Lung (tissue), 12 donors: ENCODE measurements around the gene CACNA1H. TPM values are rescaled to one million over a fixed set of nuclear protein-coding genes. Genes with fewer than 3 reads are reported as not detected.

Experiments
- ATAC-seq: fragments of 200-7000 bp; cut with Tn5 transposase; one replicate; pipeline ENCODE4 v1.9.1; 2020; ENCODE audit warnings: moderate number of reproducible peaks; ENCODE audit not compliant: insufficient read depth, low FRiP score
- DNase-seq, 3 donors: peaks; one replicate each; pipeline ENCODE4 v3.0.0-alpha.2; 2013 to 2017
- H3K27ac ChIP-seq, 2 donors: one replicate each; pipeline ENCODE4 v1.5.1; 2013; ENCODE audit warnings: mild to moderate bottlenecking in 2 of 2, moderate library complexity in 2 of 2, control low read depth in 1 of 2, inconsistent platforms in 1 of 2, low read depth in 1 of 2, low read length in 1 of 2
- H3K27me3 ChIP-seq, 3 donors: one replicate each; pipeline ENCODE4 v1.5.1; 2013; ENCODE audit warnings: low read length in 2 of 3; ENCODE audit not compliant: control insufficient read depth in 3 of 3, insufficient read depth in 3 of 3
- H3K36me3 ChIP-seq, 4 donors: one replicate each; pipeline ENCODE4 v1.5.1; 2013; ENCODE audit warnings: low read length in 4 of 4, mild to moderate bottlenecking in 1 of 4, moderate library complexity in 1 of 4; ENCODE audit not compliant: control insufficient read depth in 4 of 4, insufficient read depth in 4 of 4
- H3K4me1 ChIP-seq, 5 donors: one replicate each; pipeline ENCODE4 v1.5.1; 2013; ENCODE audit warnings: low read length in 5 of 5, mild to moderate bottlenecking in 2 of 5, moderate library complexity in 1 of 5; ENCODE audit not compliant: control insufficient read depth in 5 of 5, insufficient read depth in 5 of 5
- H3K4me3 ChIP-seq: one replicate; pipeline ENCODE4 v1.5.1; 2013; ENCODE audit warnings: mild to moderate bottlenecking, control low read depth, moderate library complexity
- H3K9ac ChIP-seq, 2 donors: one replicate each; pipeline ENCODE4 v1.5.1; 2013; ENCODE audit warnings: low read length in 2 of 2, control low read depth in 1 of 2; ENCODE audit not compliant: insufficient read depth in 1 of 2
- H3K9me3 ChIP-seq, 4 donors: one replicate each; pipeline ENCODE4 v1.5.1; 2013; ENCODE audit warnings: low read length in 3 of 4, mild to moderate bottlenecking in 1 of 4, moderate library complexity in 1 of 4; ENCODE audit not compliant: control insufficient read depth in 4 of 4, insufficient read depth in 3 of 4
- CTCF ChIP-seq: IDR thresholded peaks from 2 replicates; pipeline ENCODE4 v1.5.1; 2012; ENCODE audit warnings: mild to moderate bottlenecking; ENCODE audit errors: control extremely low read depth, extremely low read depth
- WGBS, 2 donors: extraction: QIAGEN DNeasy Blood & Tissue Kit; methylation state at CpG; one replicate each; pipeline ENCODE4 v1.1.7; 2013; 5-methylcytosine and 5-hydroxymethylcytosine counted together
- polyA plus RNA-seq, 2 donors: library from polyadenylated mRNA; stranded (reverse); fragments of 200-250 nt; gene quantifications; one replicate each; pipeline ENCODE4 v1.2.1, GENCODE V29; 2013
- total RNA-seq, 2 donors: library from RNA; depleted of rRNA in 1 of 2; stranded (reverse); fragments of >200 nt in 1 of 2; gene quantifications; one replicate each; pipeline ENCODE4 v1.2.1, GENCODE V29; 2014 to 2021
- donor health status: control.
- donor health status: control.
- donor health status: Bipolar disorder and iron deficiency.
- donor health status: healthy.
- donor health status: DM: yes; HTN: yes; CAD: no.

The CACNA1H gene
- total and polyA plus RNA-seq, 4 donors, result 5.0 to 10.3 (median 6.7) TPM

GRCh38 chr16:1113489-1113888 is 39.4 kb upstream of the CACNA1H start:
- no peak overlapping the region for H3K9ac ChIP-seq
- no peak for TF ChIP-seq CTCF
- H3K9me3 ChIP-seq, result no peaks in the 10 kb centered on the region
- no peak overlapping the region for H3K27ac ChIP-seq
- no peak for DNase-seq
- H3K36me3 ChIP-seq, result no peaks in the 10 kb centered on the region
- H3K4me1 ChIP-seq, result no peaks in the 10 kb centered on the region
- ATAC-seq, result no peak
- WGBS, 2 donors, result 57 to 66% methylated on average over 15 to 16 of the region's 16 CpGs
- H3K27me3 ChIP-seq, result peaks cover 0 to 20% (median 10%) of the 10 kb centered on the region in 3 donors
- H3K4me3 ChIP-seq, result no peak overlapping the region

DNA sequence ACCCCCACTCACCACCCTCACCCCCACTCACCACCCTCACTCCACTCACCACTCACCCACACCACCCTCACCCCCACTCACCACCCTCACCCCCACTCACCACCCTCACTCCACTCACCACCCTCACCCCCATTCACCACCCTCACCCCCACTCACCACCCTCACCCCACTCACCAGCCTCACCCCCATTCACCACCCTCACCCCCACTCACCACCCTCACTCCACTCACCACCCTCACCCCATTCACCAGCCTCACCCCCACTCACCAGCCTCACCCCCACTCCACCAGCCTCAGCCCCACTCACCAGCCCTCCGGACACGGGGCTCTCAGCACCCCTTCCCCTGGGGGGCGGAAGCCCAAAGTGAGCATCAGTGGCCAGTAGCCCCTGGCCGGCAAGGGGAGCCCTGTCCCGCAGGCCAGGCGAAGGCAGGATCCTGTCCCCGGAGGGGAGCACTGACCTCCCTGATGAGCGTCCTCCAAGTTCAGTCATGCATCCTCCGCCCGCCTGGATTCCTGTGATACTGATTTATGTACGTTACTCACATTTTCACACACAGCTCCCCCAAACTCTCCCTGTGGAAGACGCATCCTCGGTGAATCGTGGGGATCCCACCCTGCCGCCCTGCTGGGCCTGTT is 38.9 kb upstream of the CACNA1H start:
- Histone ChIP-seq H3K4me3 (no peak overlapping the region), H3K9me3 (no peaks in the 10 kb centered on the region), H3K9ac (no peak overlapping the region), H3K4me1 (no peaks in the 10 kb centered on the region), H3K27me3 (peaks cover 0 to 15% (median 10%) of the 10 kb centered on the region in 3 donors), H3K36me3 (no peaks in the 10 kb centered on the region), H3K27ac (no peak overlapping the region)
- WGBS, 2 donors, result 79 to 85% methylated on average over 15 of the region's 15 CpGs
- no peak for TF ChIP-seq CTCF
- ATAC-seq, result no peak
- DNase-seq, result no peak

- no peak for DNase-seq
- H3K4me1 ChIP-seq, result no peaks in the 10 kb centered on the region
- 59% methylated on average over 8 to 16 of the region's 16 CpGs for WGBS, 2 donors
- no peak overlapping the region for H3K4me3 ChIP-seq
- H3K36me3 ChIP-seq, result no peaks in the 10 kb centered on the region
- no peak for TF ChIP-seq CTCF
- no peak overlapping the region for H3K27ac ChIP-seq
- peaks cover 0 to 14% (median 0%) of the 10 kb centered on the region in 3 donors for H3K27me3 ChIP-seq
- H3K9me3 ChIP-seq, result no peaks in the 10 kb centered on the region
- ATAC-seq, result no peak
- no peak overlapping the region for H3K9ac ChIP-seq
Observed at GRCh38 chr16:1116693-1117077, 36.2 kb upstream of the CACNA1H start.
